WI38 (cell line): ENCODE data around the gene GLS2.

ENCODE experiments used
- H3K4me3 ChIP-seq: 2 replicates; pipeline ENCODE4 v1.5.1; 2011; ENCODE audit warnings: low read depth, mild to moderate bottlenecking, control low read depth, low read length
- CTCF ChIP-seq: IDR thresholded peaks from 2 replicates; pipeline ENCODE4 v1.5.1; 2012; ENCODE audit warnings: low read depth, mild to moderate bottlenecking, control low read depth, low read length

GLS2 gene

GRCh38 chr12:56477521-56478225 lies 10.3 kb downstream of the GLS2 start:
- TF ChIP-seq CTCF, result no peak
- no peak overlapping the region for H3K4me3 ChIP-seq

DNA sequence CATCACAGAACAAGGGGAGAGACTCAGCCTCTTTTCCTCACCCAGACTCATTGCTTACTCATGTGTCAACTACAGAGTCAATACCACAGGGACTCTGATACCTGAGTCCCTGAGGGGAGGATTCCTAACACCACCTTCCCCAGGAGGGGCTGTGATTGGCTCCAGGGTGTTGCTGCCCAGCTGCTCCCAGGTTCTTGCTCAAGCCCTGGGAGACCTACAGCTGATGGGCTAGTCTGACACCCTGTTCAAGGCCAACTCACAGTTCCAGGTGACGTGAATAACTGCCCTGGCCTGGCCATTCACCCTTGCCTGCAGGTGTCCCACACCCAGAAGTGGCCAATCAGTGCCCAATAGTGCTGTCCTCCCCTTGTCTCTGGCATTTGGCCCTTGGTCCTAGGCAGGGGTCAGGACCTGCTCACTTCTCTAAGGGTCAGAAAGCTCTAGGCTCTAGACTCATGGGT lies 11.0 kb downstream of the GLS2 start:
- TF ChIP-seq CTCF, result no peak

DNA sequence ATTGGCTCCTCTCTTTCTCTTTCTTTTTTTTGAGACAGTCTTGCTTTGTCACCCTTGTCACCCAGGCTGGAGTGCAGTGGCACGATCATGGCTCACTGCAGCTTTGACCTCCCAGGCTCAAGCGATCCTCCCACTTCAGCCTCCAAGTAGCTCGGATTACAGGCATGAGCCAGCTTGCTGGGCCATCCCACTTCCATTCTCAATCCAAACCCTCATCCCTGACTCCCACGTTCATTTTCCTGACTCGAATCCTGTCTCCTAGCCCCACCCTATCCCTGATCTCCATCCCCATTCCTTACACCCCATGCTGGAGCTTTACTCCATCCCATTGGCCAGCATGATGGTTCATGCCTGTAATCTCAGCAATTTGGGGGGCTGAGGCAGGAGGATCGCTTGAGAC lies 11.8 kb downstream of the GLS2 start:
- TF ChIP-seq CTCF, result no peak
- H3K4me3 ChIP-seq, result no peak overlapping the region

More for the DNA sequence above, 11.0 kb downstream of the GLS2 start:
- no peak overlapping the region for H3K4me3 ChIP-seq

GRCh38 chr12:56474389-56474788 lies 13.6 kb downstream of the GLS2 start:
- TF ChIP-seq CTCF, result no peak
- H3K4me3 ChIP-seq, result no peak overlapping the region

- H3K4me3 ChIP-seq, result peak overlapping the region; percentile 100
- no peak for TF ChIP-seq CTCF
These were observed 18.7 kb downstream of the GLS2 start for GRCh38 chr12:56469007-56469930.

GRCh38 chr12:56468216-56469006 lies 19.6 kb downstream of the GLS2 start, which contains the start of gene SPRYD4:
Gene SPRYD4, plus strand, starts transcription at chr12:56468578. Its CDS starts 14 bp downstream, at chr12:56468592.
- TF ChIP-seq CTCF, result no peak
- peak within 1 kb of the TSS; percentile 100 for H3K4me3 ChIP-seq
